ENCODE measurements around the gene SUCO. TPM values are rescaled to one million over a fixed set of nuclear protein-coding genes. Genes with fewer than 3 reads are reported as not detected.

The SUCO gene
- total and polyA plus RNA-seq, 2 of the 13 experiments (the other 11 are each of a cell fraction or from before 2014, with no cell fraction given), result 12.6 to 25.5 TPM

DNA sequence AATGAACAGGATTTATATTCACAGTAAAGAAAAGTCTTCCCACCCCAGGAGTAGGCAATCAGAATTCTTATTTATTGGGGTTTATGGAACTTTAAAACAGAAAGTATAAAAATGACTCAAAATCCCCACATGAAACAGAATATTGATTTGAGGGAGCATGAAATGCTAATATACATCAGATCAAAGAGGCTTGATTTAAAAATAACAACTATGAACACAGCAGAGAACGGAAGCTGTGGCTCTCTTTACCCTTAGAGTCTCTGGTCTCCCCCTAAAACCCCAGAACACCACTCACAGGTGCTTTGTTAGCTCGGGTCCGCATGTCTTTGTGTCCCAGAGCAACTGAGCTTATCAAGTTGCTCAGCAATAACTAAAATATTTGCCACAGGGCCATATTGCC, 94.8 kb downstream of the SUCO start (continued):
- TF ChIP-seq, protein P1, sequence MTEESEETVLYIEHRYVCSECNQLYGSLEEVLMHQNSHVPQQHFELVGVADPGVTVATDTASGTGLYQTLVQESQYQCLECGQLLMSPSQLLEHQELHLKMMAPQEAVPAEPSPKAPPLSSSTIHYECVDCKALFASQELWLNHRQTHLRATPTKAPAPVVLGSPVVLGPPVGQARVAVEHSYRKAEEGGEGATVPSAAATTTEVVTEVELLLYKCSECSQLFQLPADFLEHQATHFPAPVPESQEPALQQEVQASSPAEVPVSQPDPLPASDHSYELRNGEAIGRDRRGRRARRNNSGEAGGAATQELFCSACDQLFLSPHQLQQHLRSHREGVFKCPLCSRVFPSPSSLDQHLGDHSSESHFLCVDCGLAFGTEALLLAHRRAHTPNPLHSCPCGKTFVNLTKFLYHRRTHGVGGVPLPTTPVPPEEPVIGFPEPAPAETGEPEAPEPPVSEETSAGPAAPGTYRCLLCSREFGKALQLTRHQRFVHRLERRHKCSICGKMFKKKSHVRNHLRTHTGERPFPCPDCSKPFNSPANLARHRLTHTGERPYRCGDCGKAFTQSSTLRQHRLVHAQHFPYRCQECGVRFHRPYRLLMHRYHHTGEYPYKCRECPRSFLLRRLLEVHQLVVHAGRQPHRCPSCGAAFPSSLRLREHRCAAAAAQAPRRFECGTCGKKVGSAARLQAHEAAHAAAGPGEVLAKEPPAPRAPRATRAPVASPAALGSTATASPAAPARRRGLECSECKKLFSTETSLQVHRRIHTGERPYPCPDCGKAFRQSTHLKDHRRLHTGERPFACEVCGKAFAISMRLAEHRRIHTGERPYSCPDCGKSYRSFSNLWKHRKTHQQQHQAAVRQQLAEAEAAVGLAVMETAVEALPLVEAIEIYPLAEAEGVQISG (CRISPR knock-in tag; IDR thresholded peaks at IDR 0.05), result no peak
- TF ChIP-seq RBM22 (optimal IDR thresholded peaks at IDR 0.05; ENCODE audit: low read length) (no peak), RFXANK (CRISPR knock-in tag; IDR thresholded peaks at IDR 0.05) (no peak)
- TF ChIP-seq, protein P2, sequence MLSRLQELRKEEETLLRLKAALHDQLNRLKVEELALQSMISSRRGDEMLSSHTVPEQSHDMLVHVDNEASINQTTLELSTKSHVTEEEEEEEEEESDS (CRISPR knock-in tag; IDR thresholded peaks at IDR 0.05; ENCODE audit: borderline replicate concordance), result no peak

DNA sequence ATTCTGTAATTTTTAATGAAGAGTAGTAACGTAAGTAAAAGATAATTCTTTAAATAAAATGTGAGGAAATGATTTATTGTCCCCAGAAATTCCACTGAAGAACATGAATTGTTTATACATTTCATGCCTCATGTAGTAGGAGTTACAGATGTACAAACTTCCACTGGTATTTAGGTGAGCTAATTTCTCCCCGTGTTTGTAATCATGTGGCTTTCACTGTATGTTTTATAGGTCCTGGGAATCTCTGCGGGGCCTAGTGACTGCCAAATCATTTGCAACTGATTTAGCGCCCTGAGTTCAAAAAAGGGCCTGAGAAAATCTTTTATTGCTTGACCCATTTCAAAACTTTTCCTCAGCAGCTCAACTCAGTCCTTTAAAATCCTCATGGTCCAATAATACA, 95.5 kb downstream of the SUCO start:
- ATAC-seq, result no peak
- H3K27ac ChIP-seq (ENCODE audit: extremely low read length, insufficient read depth, low read length), result no peak overlapping the region
- in situ Hi-C loops (cut with HindIII; ENCODE audit: extremely low pct_ligation_motif_present, low pct_unique_long_range_greater_than_20kb), result no loop called here
- FAIRE-seq, result no peak
- no peaks in the 10 kb centered on the region for H3K9me3 ChIP-seq (ENCODE audit: low read length)
- no peaks in the 10 kb centered on the region for H3K36me3 ChIP-seq (replicated peaks in 1 of 2; ENCODE audit: control insufficient read depth in 1 of 2, insufficient read depth in 2 of 2, low read length in 2 of 2)
- POLR2A ChIA-PET, result no interaction called here
- intact Hi-C loops (cut with micrococcal nuclease; ENCODE audit: unreplicated experiment), result no loop called here
- no peaks in the 10 kb centered on the region for H3K79me2 ChIP-seq (ENCODE audit: insufficient read depth, low read length)
- H3K27me3 ChIP-seq (ENCODE audit: control insufficient read depth in 1 of 2, insufficient read depth in 2 of 2, low read length in 2 of 2), result no peaks in the 10 kb centered on the region
- no peak overlapping the region for H2AFZ ChIP-seq (ENCODE audit: low read length)
- WGBS (ENCODE audit: low lambda C conversion rate), result 61% methylated on average over 4 of the region's 4 CpGs
- no peak overlapping the region for H3K4me3 ChIP-seq (replicated peaks in 1 of 3; ENCODE audit: insufficient read depth in 1 of 3, low read depth in 2 of 3, low read length in 3 of 3)
- peaks cover 36% of the 10 kb centered on the region for H3K4me1 ChIP-seq (ENCODE audit: insufficient read depth, low read length)
- no peak for DNase-seq (ENCODE audit: low spot score)
- H3K4me2 ChIP-seq (ENCODE audit: low read depth, low read length), result no peak overlapping the region
- no peak overlapping the region for H3K9ac ChIP-seq (ENCODE audit: insufficient read depth, low read depth, low read length)
- no TSS peak for BruUV-seq (replicated peaks)
- H4K20me1 ChIP-seq (ENCODE audit: insufficient read depth, low read length), result no peaks in the 10 kb centered on the region
- CTCF ChIA-PET (ENCODE audit: low intra/inter-chr PET ratio, low total read pairs), result no interaction called here
- TF ChIP-seq DNMT1 (CRISPR knock-in tag; IDR thresholded peaks at IDR 0.05), result no peak
- no peak for TF ChIP-seq NFKBIZ (CRISPR knock-in tag; IDR thresholded peaks at IDR 0.05)
- TF ChIP-seq, protein P3, sequence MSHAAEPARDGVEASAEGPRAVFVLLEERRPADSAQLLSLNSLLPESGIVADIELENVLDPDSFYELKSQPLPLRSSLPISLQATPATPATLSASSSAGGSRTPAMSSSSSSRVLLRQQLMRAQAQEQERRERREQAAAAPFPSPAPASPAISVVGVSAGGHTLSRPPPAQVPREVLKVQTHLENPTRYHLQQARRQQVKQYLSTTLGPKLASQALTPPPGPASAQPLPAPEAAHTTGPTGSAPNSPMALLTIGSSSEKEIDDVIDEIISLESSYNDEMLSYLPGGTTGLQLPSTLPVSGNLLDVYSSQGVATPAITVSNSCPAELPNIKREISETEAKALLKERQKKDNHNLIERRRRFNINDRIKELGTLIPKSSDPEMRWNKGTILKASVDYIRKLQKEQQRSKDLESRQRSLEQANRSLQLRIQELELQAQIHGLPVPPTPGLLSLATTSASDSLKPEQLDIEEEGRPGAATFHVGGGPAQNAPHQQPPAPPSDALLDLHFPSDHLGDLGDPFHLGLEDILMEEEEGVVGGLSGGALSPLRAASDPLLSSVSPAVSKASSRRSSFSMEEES (CRISPR knock-in tag; IDR thresholded peaks at IDR 0.05), result no peak
- no peak for TF ChIP-seq CENPX (CRISPR knock-in tag; IDR thresholded peaks at IDR 0.05)
- no peak for TF ChIP-seq ZNF317 (CRISPR knock-in tag; IDR thresholded peaks at IDR 0.05)
- TF ChIP-seq, protein P4, sequence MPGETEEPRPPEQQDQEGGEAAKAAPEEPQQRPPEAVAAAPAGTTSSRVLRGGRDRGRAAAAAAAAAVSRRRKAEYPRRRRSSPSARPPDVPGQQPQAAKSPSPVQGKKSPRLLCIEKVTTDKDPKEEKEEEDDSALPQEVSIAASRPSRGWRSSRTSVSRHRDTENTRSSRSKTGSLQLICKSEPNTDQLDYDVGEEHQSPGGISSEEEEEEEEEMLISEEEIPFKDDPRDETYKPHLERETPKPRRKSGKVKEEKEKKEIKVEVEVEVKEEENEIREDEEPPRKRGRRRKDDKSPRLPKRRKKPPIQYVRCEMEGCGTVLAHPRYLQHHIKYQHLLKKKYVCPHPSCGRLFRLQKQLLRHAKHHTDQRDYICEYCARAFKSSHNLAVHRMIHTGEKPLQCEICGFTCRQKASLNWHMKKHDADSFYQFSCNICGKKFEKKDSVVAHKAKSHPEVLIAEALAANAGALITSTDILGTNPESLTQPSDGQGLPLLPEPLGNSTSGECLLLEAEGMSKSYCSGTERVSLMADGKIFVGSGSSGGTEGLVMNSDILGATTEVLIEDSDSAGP (CRISPR knock-in tag; IDR thresholded peaks at IDR 0.05; ENCODE audit: borderline replicate concordance), result no peak
- no peak for TF ChIP-seq KMT2A (CRISPR knock-in tag; IDR thresholded peaks at IDR 0.05)
- no peak for TF ChIP-seq ZNF207 (IDR thresholded peaks at IDR 0.05; ENCODE audit: borderline replicate concordance)
- no peak for TF ChIP-seq POLR2G (IDR thresholded peaks at IDR 0.05; ENCODE audit: low read depth, low read length)
- TF ChIP-seq ZFP36 (IDR thresholded peaks at IDR 0.05; ENCODE audit: borderline replicate concordance, low read depth, low read length, partially characterized antibody), result no peak
- no peak for TF ChIP-seq ZFP90 (CRISPR knock-in tag; IDR thresholded peaks at IDR 0.05; ENCODE audit: borderline replicate concordance)
- no peak for TF ChIP-seq TGIF2 (CRISPR knock-in tag; IDR thresholded peaks at IDR 0.05)
- TF ChIP-seq ZNF446 (CRISPR knock-in tag; IDR thresholded peaks at IDR 0.05), result no peak
- no peak for TF ChIP-seq ZZZ3 (CRISPR knock-in tag; IDR thresholded peaks at IDR 0.05; ENCODE audit: borderline replicate concordance)

Data from HepG2 (cell line).